Thyroid gland (tissue), 4 donors: ENCODE measurements around the gene DNM3.

ENCODE experiments used
- POLR2A ChIP-seq, 2 donors: fragments of 450-650 bp; IDR thresholded peaks; one replicate each; pipeline ENCODE4 v1.6.1; 2017; ENCODE audit warnings: antibody characterized with exemption in 2 of 2, mild to moderate bottlenecking in 2 of 2, moderate library complexity in 1 of 2
- TF ChIP-seq, protein P1 (sequence below), 6 experiments: fragments of 200-600 bp in 3 of 6; fragments of 450-650 bp in 3 of 6; sonication (generic) in 3 of 6; IDR thresholded peaks; one replicate each; pipeline ENCODE4 v1.5.1; 2016 to 2019; ENCODE audit warnings: antibody characterized with exemption in 6 of 6, mild to moderate bottlenecking in 2 of 6, inconsistent platforms in 1 of 6, moderate library complexity in 1 of 6

DNA sequence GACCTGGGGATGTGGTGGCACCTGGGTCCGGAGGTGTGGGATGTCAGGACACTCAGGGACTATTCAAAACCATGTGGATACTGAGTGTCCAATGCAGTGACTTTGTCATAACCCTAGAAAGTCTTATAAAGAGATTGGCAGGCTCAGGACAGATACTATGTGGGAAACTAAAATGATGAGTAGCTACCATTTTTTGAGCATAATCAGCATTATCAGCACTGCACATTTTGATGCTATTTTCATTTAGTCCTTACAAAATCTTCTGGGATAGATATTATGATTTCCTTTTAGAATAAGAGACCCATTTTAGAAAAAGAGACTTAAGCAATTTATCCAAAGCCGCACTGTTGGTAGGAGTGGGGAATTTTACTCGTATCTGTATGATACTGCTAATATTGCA, 93.4 kb downstream of the DNM3 start:
- TF ChIP-seq, protein P1, sequence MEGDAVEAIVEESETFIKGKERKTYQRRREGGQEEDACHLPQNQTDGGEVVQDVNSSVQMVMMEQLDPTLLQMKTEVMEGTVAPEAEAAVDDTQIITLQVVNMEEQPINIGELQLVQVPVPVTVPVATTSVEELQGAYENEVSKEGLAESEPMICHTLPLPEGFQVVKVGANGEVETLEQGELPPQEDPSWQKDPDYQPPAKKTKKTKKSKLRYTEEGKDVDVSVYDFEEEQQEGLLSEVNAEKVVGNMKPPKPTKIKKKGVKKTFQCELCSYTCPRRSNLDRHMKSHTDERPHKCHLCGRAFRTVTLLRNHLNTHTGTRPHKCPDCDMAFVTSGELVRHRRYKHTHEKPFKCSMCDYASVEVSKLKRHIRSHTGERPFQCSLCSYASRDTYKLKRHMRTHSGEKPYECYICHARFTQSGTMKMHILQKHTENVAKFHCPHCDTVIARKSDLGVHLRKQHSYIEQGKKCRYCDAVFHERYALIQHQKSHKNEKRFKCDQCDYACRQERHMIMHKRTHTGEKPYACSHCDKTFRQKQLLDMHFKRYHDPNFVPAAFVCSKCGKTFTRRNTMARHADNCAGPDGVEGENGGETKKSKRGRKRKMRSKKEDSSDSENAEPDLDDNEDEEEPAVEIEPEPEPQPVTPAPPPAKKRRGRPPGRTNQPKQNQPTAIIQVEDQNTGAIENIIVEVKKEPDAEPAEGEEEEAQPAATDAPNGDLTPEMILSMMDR (IDR thresholded peaks at IDR 0.05), result no peak
- no peak for TF ChIP-seq POLR2A (IDR thresholded peaks at IDR 0.05)
